Common myeloid progenitor, CD34-positive (primary cell): ENCODE results near the gene PCNX4.

Experiments
- CTCF ChIA-PET: fragments of 350-600 bp; sonication (Branson Sonifier 250); formaldehyde crosslinking; loops from one replicate; lab custom pipeline; 2021; ENCODE audit warnings: antibody characterized with exemption; lab: Charles Lee
- POLR2A ChIA-PET: fragments of 350-600 bp; sonication (Branson Sonifier 250); formaldehyde crosslinking; loops from one replicate; lab custom pipeline; 2021; ENCODE audit warnings: antibody characterized with exemption; lab: Charles Lee
- DNase-seq, 3 donors: peaks; one replicate each; pipeline versions ENCODE4 v3.0.0 to v3.0.0-alpha.2; 2013
- H3K27ac ChIP-seq, 2 experiments: 1 replicate in 1 of 2; 2 replicates in 1 of 2; pipeline ENCODE4 v1.7.0; 2013; ENCODE audit warnings: inconsistent platforms in 2 of 2, low read length in 2 of 2, mild to moderate bottlenecking in 2 of 2, low read depth in 1 of 2, moderate library complexity in 1 of 2; ENCODE audit not compliant: severe bottlenecking in 2 of 2, insufficient read depth in 1 of 2, poor library complexity in 1 of 2
- H3K27me3 ChIP-seq, 5 experiments: replicated peaks in 2 of 5; 1 replicate in 3 of 5; 2 replicates in 2 of 5; pipeline versions ENCODE4 v1.6.1 to v1.7.0; 2013; ENCODE audit warnings: low read length in 4 of 5, mild to moderate bottlenecking in 2 of 5, moderate library complexity in 2 of 5, inconsistent platforms in 1 of 5; ENCODE audit not compliant: insufficient read depth in 5 of 5, control insufficient read depth in 4 of 5
- H3K36me3 ChIP-seq, 4 experiments: 1 replicate in 2 of 4; 2 replicates in 2 of 4; pipeline versions ENCODE4 v1.6.1 to v1.7.0; 2013; ENCODE audit warnings: low read length in 3 of 4, control low read depth in 1 of 4, mild to moderate bottlenecking in 1 of 4; ENCODE audit not compliant: control insufficient read depth in 4 of 4, insufficient read depth in 4 of 4
- H3K4me1 ChIP-seq, 4 experiments: 1 replicate in 3 of 4; 2 replicates in 1 of 4; pipeline versions ENCODE4 v1.6.1 to v1.7.1; 2013; ENCODE audit warnings: low read length in 3 of 4, mild to moderate bottlenecking in 3 of 4, control low read depth in 1 of 4, inconsistent platforms in 1 of 4, moderate library complexity in 1 of 4; ENCODE audit not compliant: control insufficient read depth in 4 of 4, insufficient read depth in 4 of 4; ENCODE audit errors: control extremely low read depth in 1 of 4
- H3K4me3 ChIP-seq, 7 experiments: 1 replicate in 4 of 7; 2 replicates in 3 of 7; pipeline versions ENCODE4 v1.5.1 to v1.7.0; 2013; ENCODE audit warnings: mild to moderate bottlenecking in 7 of 7, low read length in 6 of 7, moderate library complexity in 6 of 7, inconsistent platforms in 2 of 7, low read depth in 2 of 7, control low read depth in 1 of 7; ENCODE audit not compliant: insufficient read depth in 4 of 7, control insufficient read depth in 1 of 7; ENCODE audit errors: extremely low read depth in 1 of 7
- H3K9me3 ChIP-seq, 5 experiments: 1 replicate in 4 of 5; 2 replicates in 1 of 5; pipeline versions ENCODE4 v1.6.1 to v1.7.1; 2013; ENCODE audit warnings: low read length in 4 of 5, mild to moderate bottlenecking in 2 of 5, inconsistent platforms in 1 of 5, low read depth in 1 of 5, moderate library complexity in 1 of 5; ENCODE audit not compliant: control insufficient read depth in 4 of 5, insufficient read depth in 2 of 5; ENCODE audit errors: control extremely low read depth in 1 of 5
- WGBS: methylation state at CpG from one replicate; pipeline ENCODE4 v1.1.5; 2013; ENCODE audit not compliant: insufficient coverage; 5-methylcytosine and 5-hydroxymethylcytosine counted together

Gene PCNX4

GRCh38 chr14:60175255-60175902, 83.7 kb downstream of the PCNX4 start:
- H3K27me3 ChIP-seq = no peaks in the 10 kb centered on the region
- H3K27ac ChIP-seq = no peak overlapping the region
- no peak for DNase-seq
- 95% methylated on average over 2 of the region's 2 CpGs for WGBS
- POLR2A ChIA-PET = no interaction called here
- no peaks in the 10 kb centered on the region for H3K4me1 ChIP-seq
- no peaks in the 10 kb centered on the region for H3K36me3 ChIP-seq
- no peak overlapping the region for H3K4me3 ChIP-seq
- peaks cover 0 to 4% (median 2%) of the 10 kb centered on the region in 5 experiments for H3K9me3 ChIP-seq
- CTCF ChIA-PET = interaction anchor here (1.0 to 4.3 kb wide), 4 partner anchors 9 to 302 kb away, joined by 3 to 27 read pairs (median 6); partner anchors contain the start of gene DHRS7

- POLR2A ChIA-PET = no interaction called here
- no CpG with 5 or more reads among the region's 1 CpG for WGBS
These were observed 86.4 kb downstream of the PCNX4 start for GRCh38 chr14:60178164-60178563.

GRCh38 chr14:60178820-60179219, 87.1 kb downstream of the PCNX4 start:
- H3K36me3 ChIP-seq = no peaks in the 10 kb centered on the region
- H3K4me3 ChIP-seq = no peak overlapping the region
- POLR2A ChIA-PET = no interaction called here
- CTCF ChIA-PET = no interaction called here
- H3K9me3 ChIP-seq = peaks cover 0 to 4% (median 2%) of the 10 kb centered on the region in 5 experiments
- H3K27ac ChIP-seq = no peak overlapping the region
- DNase-seq = no peak
- H3K27me3 ChIP-seq = no peaks in the 10 kb centered on the region
- H3K4me1 ChIP-seq = peaks cover 0 to 4% (median 2%) of the 10 kb centered on the region in 4 experiments
- no CpG with 5 or more reads among the region's 1 CpG for WGBS

More at GRCh38 chr14:60178164-60178563, 86.4 kb downstream of the PCNX4 start:
- no peak for DNase-seq
- Histone ChIP-seq H3K4me1 (no peaks in the 10 kb centered on the region), H3K36me3 (no peaks in the 10 kb centered on the region), H3K27me3 (no peaks in the 10 kb centered on the region), H3K9me3 (peaks cover 0 to 4% (median 2%) of the 10 kb centered on the region in 5 experiments), H3K4me3 (no peak overlapping the region), H3K27ac (no peak overlapping the region)
- CTCF ChIA-PET = no interaction called here

- Histone ChIP-seq H3K27ac (no peak overlapping the region), H3K36me3 (no peaks in the 10 kb centered on the region), H3K27me3 (no peaks in the 10 kb centered on the region), H3K4me3 (no peak overlapping the region), H3K4me1 (peaks cover 0 to 7% (median 3%) of the 10 kb centered on the region in 4 experiments), H3K9me3 (peaks cover 0 to 4% (median 2%) of the 10 kb centered on the region in 5 experiments)
- peak in 1 of 3 donors; percentile 19 for DNase-seq
- CTCF ChIA-PET = interaction anchor here (11.1 kb wide), 1 partner anchor 112 kb away, joined by 124 read pairs; no protein-coding TSS in a partner anchor
- whole genome bisulfite sequencing = 100% methylated on average over 2 of the region's 3 CpGs
- POLR2A ChIA-PET = no interaction called here
These were observed 87.7 kb downstream of the PCNX4 start for GRCh38 chr14:60179431-60179869.

- Histone ChIP-seq H3K36me3 (no peaks in the 10 kb centered on the region), H3K27ac (no peak overlapping the region), H3K4me1 (peaks cover 0 to 7% (median 3%) of the 10 kb centered on the region in 4 experiments), H3K9me3 (peaks cover 0 to 2% (median under 1%) of the 10 kb centered on the region in 5 experiments), H3K4me3 (no peak overlapping the region), H3K27me3 (no peaks in the 10 kb centered on the region)
- POLR2A ChIA-PET = no interaction called here
- DNase-seq = no peak
- CTCF ChIA-PET = interaction anchor here (0.7 to 11.1 kb wide), 25 partner anchors 10 to 550 kb away, joined by 3 to 124 read pairs (median 4); partner anchors contain the start of genes DHRS7 and RTN1
- WGBS = 100% methylated on average over 2 of the region's 3 CpGs
These were observed 91.4 kb downstream of the PCNX4 start for GRCh38 chr14:60183138-60183537.

GRCh38 chr14:60183741-60184140, 92.0 kb downstream of the PCNX4 start:
- H3K4me3 ChIP-seq = peak overlapping the region in 6 of 7 experiments; percentile 50 to 79 (median 69)
- H3K36me3 ChIP-seq = no peaks in the 10 kb centered on the region
- peaks cover 0 to 7% (median 3%) of the 10 kb centered on the region in 4 experiments for H3K4me1 ChIP-seq
- no peaks in the 10 kb centered on the region for H3K27me3 ChIP-seq
- H3K9me3 ChIP-seq = no peaks in the 10 kb centered on the region
- POLR2A ChIA-PET = no interaction called here
- 0% methylated on average over 1 of the region's 1 CpG for WGBS
- CTCF ChIA-PET = interaction anchor here (0.7 to 11.1 kb wide), 25 partner anchors 11 to 551 kb away, joined by 3 to 124 read pairs (median 4); partner anchors contain the start of genes DHRS7 and RTN1
- peak in 1 of 3 donors; percentile 9 for DNase-seq
- H3K27ac ChIP-seq = peak overlapping the region; percentile 52 to 79
